ENCODE data around the gene SLC26A6.
A peak's percentile ranks its signal among the peaks of the same experiment; 100 is the strongest.

The SLC26A6 gene

GRCh38 chr3:48631516-48632448, 3.5 kb downstream of the SLC26A6 start:
- no peak for DNase-seq

DNA sequence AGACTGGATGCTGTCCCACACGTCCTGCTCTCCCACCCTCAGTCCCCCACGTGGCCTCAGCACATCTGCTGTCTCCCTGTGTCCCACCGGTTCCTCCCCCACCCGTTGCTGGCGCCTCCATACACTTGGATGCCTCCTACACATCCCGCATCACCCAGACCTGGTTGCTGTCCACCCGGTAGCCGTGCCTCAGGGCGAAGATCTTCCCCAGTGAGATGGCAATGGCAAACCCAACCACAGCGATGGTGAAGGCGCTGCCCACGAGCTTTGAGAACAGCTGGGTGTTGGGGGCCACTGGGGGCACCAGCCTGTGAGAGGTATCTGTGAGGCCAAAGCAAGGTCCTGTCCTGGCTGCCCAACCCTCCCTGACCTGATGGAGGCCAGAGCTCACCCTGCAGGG, 4.4 kb downstream of the SLC26A6 start:
- no peak for DNase-seq

DNA sequence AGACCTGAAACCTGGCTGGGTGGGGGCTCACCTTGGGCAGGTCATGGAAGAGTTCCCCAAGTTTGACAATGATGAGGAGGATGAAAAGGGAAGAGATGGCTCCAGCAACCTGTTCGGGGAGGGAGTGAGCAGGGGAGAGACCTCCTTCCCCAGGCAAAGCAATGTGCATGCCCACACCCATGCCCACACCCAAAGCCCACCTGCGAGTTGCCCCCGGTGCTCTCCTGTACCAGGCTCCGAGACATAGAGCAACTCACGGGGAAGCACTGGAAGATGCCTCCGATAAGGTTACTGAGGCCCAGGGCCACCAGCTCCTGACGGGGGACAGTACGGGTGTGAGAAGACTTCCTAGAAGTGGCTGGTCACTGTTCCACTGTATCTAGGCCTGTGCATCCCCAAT, 4.9 kb downstream of the SLC26A6 start:
- DNase-seq: no peak

DNA sequence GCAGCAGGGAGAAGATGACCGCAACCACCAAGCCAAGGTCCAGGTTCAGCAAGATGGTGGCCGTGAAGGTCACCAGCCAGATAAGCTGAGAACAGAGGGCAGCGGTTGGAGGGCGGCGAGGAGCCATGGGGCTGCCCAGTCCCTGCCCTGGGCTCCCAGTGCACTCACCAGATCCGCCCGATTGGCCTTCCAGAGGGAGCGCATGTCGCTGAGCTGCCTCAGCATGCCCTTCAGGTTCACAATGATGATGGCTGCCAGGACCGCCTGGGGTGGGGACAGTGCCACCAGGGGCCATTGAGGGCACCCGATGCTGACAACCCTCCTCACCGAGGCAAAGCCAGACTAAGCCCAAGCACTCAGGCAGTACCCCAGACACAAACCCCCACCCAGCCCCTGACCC, 5.4 kb downstream of the SLC26A6 start:
- no peak for DNase-seq

- no peak for DNase-seq
These were observed 6.8 kb downstream of the SLC26A6 start for GRCh38 chr3:48628277-48629017.

GRCh38 chr3:48625600-48625999, 9.7 kb downstream of the SLC26A6 start:
- DNase-seq: no peak

DNA sequence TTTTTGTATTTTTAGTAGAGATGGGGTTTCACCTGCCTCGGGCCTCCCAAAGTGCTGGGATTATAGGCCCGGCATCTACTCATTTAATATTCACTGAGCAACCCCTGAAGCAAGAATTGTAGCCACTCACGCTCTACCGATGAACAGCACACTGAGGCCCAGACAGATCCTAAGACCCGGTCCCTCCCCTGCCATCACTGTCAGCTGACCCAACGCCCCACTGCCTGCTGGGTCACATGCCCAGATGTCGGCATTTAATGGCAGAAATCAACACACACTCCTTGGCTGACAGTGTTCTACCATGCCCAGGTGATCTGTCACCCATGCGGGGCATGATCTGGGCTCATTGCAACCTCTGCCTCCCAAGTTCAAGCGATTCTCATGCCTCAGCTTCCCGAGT, 10.5 kb downstream of the SLC26A6 start:
- no peak for DNase-seq

DNA sequence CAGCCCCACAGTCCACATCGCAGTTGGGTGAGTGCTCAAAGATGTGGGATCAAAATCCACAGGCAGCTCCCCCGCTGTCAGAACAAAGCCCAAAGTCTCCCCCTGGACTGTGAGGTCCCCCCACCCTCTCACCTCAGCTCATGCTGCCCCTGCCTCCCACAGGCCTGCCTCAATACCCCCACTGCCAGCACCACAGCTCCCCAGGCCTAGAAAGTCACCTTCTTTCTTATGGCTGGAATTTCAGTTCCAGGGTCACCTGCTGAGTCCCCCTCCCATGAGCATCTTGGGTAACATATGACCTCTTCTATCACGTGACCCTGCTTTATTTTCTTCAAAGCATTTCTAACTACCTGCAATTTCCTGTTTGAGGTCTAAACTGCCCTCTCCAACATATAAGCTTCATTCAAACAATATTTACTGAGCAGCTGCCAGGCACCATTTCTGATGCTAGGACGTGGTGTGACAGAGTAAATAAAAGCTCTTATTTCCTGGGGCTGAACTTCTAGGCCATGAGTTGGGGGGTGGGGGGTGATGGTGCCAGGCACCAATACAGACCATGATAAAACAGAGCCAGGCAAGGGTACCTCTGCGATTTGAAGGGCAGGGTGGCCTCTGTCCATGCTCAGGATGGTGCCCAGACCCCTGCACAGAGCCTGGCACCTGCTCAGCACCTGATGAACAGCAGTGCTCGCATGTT, 11.3 kb downstream of the SLC26A6 start:
- DNase-seq: no peak

GRCh38 chr3:48621461-48621869, 13.8 kb downstream of the SLC26A6 start, which contains the start of gene TMEM89:
Gene TMEM89 (minus strand): TSS chr3:48621769. CDS start chr3:48621756, 13 bp downstream.
- no peak for DNase-seq

GRCh38 chr3:48619541-48620524, 15.4 kb downstream of the SLC26A6 start:
- no peak for DNase-seq

- no peak for DNase-seq
These were observed 17.7 kb downstream of the SLC26A6 start for GRCh38 chr3:48617559-48617958.

DNA sequence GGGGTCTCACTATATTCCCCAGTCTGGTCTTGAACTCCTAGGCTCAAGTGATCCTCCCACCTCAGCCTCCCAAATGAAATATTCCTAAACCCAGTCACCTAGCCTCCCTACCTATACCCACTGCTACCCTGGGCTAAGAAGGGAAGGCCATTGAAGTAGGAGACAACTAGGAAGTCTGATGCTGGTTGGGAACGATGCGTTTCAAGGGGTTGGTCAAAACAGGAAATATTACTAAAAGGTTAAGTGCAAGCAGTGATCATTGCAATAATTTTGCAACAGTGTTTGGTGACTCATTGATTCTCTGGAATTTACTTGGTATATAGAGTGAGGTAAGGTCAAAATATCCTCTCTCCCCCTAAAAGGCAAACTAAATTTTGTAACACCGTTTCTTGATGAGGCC, 21.2 kb downstream of the SLC26A6 start:
- no peak for DNase-seq

GRCh38 chr3:48612309-48612708, 23.0 kb downstream of the SLC26A6 start:
- no peak for DNase-seq

DNA sequence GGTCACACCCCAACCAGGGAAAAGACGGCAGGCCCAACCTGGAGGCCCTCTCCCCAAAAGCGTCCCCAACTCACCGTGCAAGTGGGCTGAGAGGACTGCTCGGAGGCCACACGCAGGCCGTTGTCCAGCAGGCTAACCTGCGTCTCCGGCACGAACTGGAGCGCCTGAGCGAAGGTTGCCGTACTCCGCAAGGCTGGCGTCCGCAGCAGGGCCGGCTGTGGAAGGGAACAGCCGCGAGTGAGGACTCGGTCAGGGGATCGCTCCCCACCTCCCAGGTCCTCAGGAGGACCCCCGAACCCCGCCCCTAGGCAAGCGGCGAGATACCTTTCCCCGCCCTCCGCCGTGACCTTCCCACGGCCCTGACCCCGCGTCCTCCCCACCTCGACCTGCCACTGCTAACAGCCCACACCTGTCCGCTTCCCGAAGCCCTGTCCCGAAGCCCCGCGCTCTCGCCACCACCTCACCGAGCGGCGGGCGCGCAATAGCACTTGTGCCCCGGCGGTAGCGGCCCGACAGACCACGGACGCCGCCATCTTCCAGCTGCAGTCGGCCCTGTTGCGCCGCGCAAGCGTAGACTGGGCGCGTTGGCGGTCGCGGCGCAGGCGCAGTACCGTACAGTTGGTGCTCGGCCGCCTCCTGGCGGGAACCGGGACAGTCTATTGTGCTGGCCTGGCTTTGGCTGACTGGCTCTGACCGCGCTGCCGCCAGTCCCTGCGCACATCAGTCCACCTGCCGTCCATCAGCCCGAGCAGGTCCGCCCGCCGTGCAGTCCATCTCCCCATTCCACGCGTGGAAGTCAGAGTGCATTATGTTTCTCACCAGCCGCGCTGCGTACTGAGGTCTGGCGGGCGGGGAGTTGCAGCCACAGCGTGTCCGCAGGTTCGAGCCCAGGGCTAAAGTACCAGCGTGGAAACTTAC, 25.9 kb downstream of the SLC26A6 start, which contains the start of gene UQCRC1:
TSS of gene UQCRC1 (minus strand) at position 559 of the 918 bp plus-strand sequence. CDS start at position 533, 26 bp downstream.
- peak; percentile 85 for DNase-seq

GRCh38 chr3:48607519-48607918, 27.7 kb downstream of the SLC26A6 start:
- no peak for DNase-seq

DNA sequence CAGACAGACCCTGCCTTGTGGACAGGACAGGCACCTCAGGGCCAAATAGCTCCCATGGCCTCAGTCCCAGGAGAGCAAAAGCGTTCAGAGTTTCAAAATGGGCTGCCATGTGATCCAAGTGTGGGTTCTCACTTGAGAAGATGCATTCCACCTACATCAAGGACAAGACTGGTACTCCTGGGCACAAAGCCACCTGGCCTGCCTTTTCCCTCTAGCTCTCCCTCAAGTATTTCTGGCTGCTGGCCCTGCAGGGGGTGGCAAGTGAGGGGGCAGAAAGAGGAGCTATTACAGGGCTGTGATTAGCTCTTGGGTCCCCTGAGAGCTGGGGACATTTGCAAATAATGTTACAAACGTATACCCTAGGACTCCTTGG, 33.7 kb downstream of the SLC26A6 start:
- no peak for DNase-seq

DNA sequence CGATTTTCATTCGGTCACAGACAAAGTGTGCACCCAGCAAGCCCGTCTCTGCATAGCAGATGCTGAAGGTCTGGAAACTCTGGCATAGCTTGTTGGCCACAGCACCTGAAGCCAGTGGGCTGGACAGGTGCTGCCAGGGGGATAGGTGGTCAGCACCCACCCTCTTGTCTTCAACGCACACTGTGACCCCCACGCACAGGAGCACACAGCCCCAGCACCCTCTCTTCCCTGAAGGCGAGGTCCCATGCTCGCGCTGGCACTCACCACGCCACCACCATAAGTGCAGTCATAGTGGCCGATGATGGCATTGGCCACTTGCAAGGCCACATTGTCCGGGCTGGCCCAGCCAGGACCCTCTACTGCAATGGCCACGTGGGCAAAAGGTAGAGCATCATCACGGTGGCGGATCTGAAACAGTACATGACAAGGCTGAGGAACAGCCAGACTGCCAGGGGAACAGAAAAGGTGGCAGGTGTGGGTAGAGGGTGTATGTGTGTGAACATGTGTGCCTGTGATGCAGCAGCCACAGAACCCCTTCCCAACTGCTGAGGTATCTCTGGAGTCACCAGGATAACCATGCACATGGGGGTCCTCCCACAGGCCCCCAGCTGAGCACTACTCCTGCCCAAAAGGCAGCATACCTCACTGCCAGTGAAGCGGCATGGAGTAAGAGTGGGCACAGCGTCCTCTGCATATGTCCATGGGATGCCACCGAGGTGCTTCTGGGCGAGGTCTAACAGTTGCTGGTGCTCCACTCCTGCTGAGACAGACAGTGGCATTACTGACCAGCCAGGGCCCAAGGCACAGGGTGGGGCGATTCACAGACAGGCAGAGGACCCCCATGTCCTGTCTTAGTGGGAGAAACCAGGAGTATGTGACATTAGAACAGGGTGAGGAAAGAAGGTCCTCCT, 34.3 kb downstream of the SLC26A6 start:
- DNase-seq: no peak

DNA sequence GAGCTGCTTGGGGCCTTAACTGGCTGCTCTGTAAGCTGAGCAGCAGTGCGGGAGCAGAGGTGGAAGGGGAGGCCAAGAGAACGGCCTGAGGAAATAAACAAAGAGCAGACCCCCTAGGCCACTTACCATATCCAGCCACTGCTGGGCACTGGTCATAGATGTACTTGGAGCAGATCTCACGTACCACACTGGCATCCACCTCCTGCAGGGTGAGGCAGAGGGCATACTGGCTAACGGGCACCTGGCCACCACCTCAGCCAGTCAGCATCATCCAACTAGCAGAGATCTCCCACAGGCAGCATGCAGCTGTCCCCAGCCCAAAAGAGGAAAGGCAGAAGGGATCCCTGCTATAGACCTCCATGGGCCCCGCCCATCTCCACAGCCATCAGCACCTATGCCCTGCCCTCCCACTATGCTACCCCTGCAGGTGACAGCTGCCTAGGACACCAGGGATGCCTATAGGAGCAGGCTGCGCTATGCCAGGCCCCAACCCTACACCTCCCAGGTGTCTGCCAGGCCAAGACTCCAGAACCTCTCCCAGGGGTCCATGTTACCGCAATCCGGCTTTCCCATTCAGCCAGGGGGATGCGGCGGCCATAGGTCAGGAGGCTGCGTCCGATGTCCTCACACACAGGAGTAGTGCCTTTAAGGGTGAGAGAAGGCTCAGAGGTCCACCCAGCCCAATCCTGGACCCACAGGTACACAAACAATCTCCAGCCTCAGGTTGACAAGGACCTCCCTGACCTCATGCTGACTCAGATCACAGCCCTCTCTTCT, 35.6 kb downstream of the SLC26A6 start:
- DNase-seq: no peak

GRCh38 chr3:48599077-48599501, 36.2 kb downstream of the SLC26A6 start:
- no peak for DNase-seq

Measured in stimulated activated naive CD4-positive, alpha-beta T cell treated with Interleukin-2 at 50 U/mL for 16 hours (primary cell).